Neural cell (in vitro differentiated cells): ENCODE measurements around the gene MAP1LC3B2. TPM values are rescaled to one million over a fixed set of nuclear protein-coding genes. Genes with fewer than 3 reads are reported as not detected.

Experiments
- H2AFZ ChIP-seq: fragments of 200-600, 300-800 bp; sonication (generic), shearing (Covaris generic); 2 replicates; pipeline ENCODE4 v1.6.0; 2014; ENCODE audit warnings: low read depth, mild to moderate bottlenecking, antibody characterized with exemption, low read length, moderate library complexity
- H3F3A ChIP-seq: fragments of 200-600 bp; shearing (Covaris generic); 2 replicates; pipeline ENCODE4 v1.6.1; 2016; ENCODE audit warnings: mild to moderate bottlenecking, moderate library complexity, mixed read lengths, antibody characterized with exemption, low read length; ENCODE audit not compliant: insufficient read depth, poor library complexity, severe bottlenecking
- H3K27ac ChIP-seq: fragments of 200-600, 300-800 bp; sonication (generic), shearing (Covaris generic); 2 replicates; pipeline ENCODE4 v1.5.1; 2014; ENCODE audit warnings: mild to moderate bottlenecking, low read length, moderate library complexity
- H3K27me3 ChIP-seq: fragments of 300-800, 200-600 bp; sonication (generic), shearing (Covaris generic); 2 replicates; pipeline ENCODE4 v1.6.0; 2014; ENCODE audit warnings: mild to moderate bottlenecking, low read depth, low read length, moderate library complexity; ENCODE audit not compliant: insufficient read depth
- H3K36me3 ChIP-seq: fragments of 300-800, 200-600 bp; sonication (generic), shearing (Covaris generic); 2 replicates; pipeline ENCODE4 v1.5.1; 2014; ENCODE audit warnings: mild to moderate bottlenecking, antibody characterized with exemption, low read length, moderate library complexity; ENCODE audit not compliant: insufficient read depth
- H3K4me2 ChIP-seq: fragments of 300-800, 200-600 bp; sonication (generic), shearing (Covaris generic); 2 replicates; pipeline ENCODE4 v1.6.0; 2014; ENCODE audit warnings: mild to moderate bottlenecking, low read length
- H3K4me3 ChIP-seq: fragments of 300-800, 200-600 bp; sonication (generic), shearing (Covaris generic); 2 replicates; pipeline ENCODE4 v1.5.1; 2014; ENCODE audit warnings: mild to moderate bottlenecking, low read length, moderate library complexity
- H3K79me2 ChIP-seq: fragments of 200-600 bp; shearing (Covaris generic); replicated peaks from 2 replicates; pipeline ENCODE4 v1.6.0; 2014; ENCODE audit warnings: mild to moderate bottlenecking, low read length, moderate library complexity; ENCODE audit not compliant: insufficient read depth
- H3K9ac ChIP-seq: fragments of 300-800, 200-600 bp; sonication (generic), shearing (Covaris generic); 2 replicates; pipeline ENCODE4 v1.6.1; 2016; ENCODE audit warnings: mild to moderate bottlenecking, low read length, mixed read lengths
- H3K9me2 ChIP-seq: fragments of 200-600 bp; shearing (Covaris generic); 2 replicates; pipeline ENCODE4 v1.6.1; 2016; ENCODE audit warnings: mild to moderate bottlenecking, low read length, mixed read lengths; ENCODE audit not compliant: insufficient read depth
- H3K9me3 ChIP-seq: fragments of 200-600, 300-800 bp; sonication (generic), shearing (Covaris generic); 2 replicates; pipeline ENCODE4 v1.6.1; 2016; ENCODE audit warnings: mild to moderate bottlenecking, mixed run types, low read length, moderate library complexity, mixed read lengths
- H4K20me1 ChIP-seq: fragments of 200-600 bp; shearing (Covaris generic); 2 replicates; pipeline ENCODE4 v1.6.1; 2016; ENCODE audit warnings: mild to moderate bottlenecking, mixed run types; ENCODE audit not compliant: insufficient read depth
- CTCF ChIP-seq: fragments of 450-650 bp; IDR thresholded peaks from 2 replicates; pipeline ENCODE4 v1.5.1; 2014; ENCODE audit warnings: antibody characterized with exemption, mild to moderate bottlenecking, moderate library complexity; ENCODE audit not compliant: poor library complexity, severe bottlenecking
- EP300 ChIP-seq: fragments of 450-650 bp; conservative IDR thresholded peaks from 2 replicates; pipeline ENCODE4 v1.6.1; 2014; ENCODE audit warnings: antibody characterized with exemption, mild to moderate bottlenecking, moderate library complexity; ENCODE audit not compliant: poor library complexity, severe bottlenecking
- EZH2 ChIP-seq: fragments of 200-600, 300-800 bp; shearing (Covaris generic), sonication (generic); IDR thresholded peaks from 2 replicates; pipeline ENCODE4 v1.6.1; 2014; ENCODE audit warnings: antibody characterized with exemption, low read length, borderline replicate concordance, mild to moderate bottlenecking; ENCODE audit not compliant: insufficient read depth, poor library complexity, severe bottlenecking
- MXI1 ChIP-seq: fragments of 450-650 bp; conservative IDR thresholded peaks from 2 replicates; pipeline ENCODE4 v1.6.1; 2014; ENCODE audit warnings: antibody characterized with exemption, mild to moderate bottlenecking; ENCODE audit not compliant: poor library complexity, severe bottlenecking
- POLR2AphosphoS5 ChIP-seq: IDR thresholded peaks from 2 replicates; pipeline ENCODE4 v1.6.1; 2012
- RAD21 ChIP-seq: fragments of 450-650 bp; conservative IDR thresholded peaks from 2 replicates; pipeline ENCODE4 v1.6.1; 2014; ENCODE audit warnings: antibody characterized with exemption, mild to moderate bottlenecking, moderate library complexity
- REST ChIP-seq: IDR thresholded peaks from 2 replicates; pipeline ENCODE4 v1.6.1; 2012; ENCODE audit warnings: borderline replicate concordance
- SMC3 ChIP-seq: fragments of 450-650 bp; conservative IDR thresholded peaks from 2 replicates; pipeline ENCODE4 v1.6.1; 2014; ENCODE audit warnings: antibody characterized with exemption, mild to moderate bottlenecking, moderate library complexity; ENCODE audit not compliant: poor library complexity
- TAF1 ChIP-seq: IDR thresholded peaks from 2 replicates; pipeline ENCODE4 v1.6.1; 2012; ENCODE audit warnings: low read depth
- polyA plus RNA-seq: library from polyadenylated mRNA; depleted of rRNA; stranded (reverse); fragments of >200 nt; gene quantifications from 2 replicates; pipeline ENCODE4 v1.2.3, GENCODE V29; 2014

The MAP1LC3B2 gene
- polyA plus RNA-seq, 1 donor from 2014 or later, result 3.9 TPM

- Histone ChIP-seq H3K27ac (no peak overlapping the region), H3K36me3 (no peaks in the 10 kb centered on the region), H3F3A (no peaks in the 10 kb centered on the region), H3K9me3 (no peaks in the 10 kb centered on the region), H2AFZ (no peak overlapping the region), H3K4me3 (no peak overlapping the region), H3K79me2 (no peaks in the 10 kb centered on the region), H3K9me2 (no peaks in the 10 kb centered on the region), H3K27me3 (no peaks in the 10 kb centered on the region), H4K20me1 (no peaks in the 10 kb centered on the region), H3K4me2 (no peak overlapping the region), H3K9ac (no peak overlapping the region)
- TF ChIP-seq TAF1 (no peak), CTCF (no peak), SMC3 (no peak), EZH2 (no peak), POLR2AphosphoS5 (no peak), MXI1 (no peak), REST (no peak), EP300 (no peak), RAD21 (no peak)
Measured at GRCh38 chr12:116595186-116595585, 36.0 kb downstream of the MAP1LC3B2 start.

DNA sequence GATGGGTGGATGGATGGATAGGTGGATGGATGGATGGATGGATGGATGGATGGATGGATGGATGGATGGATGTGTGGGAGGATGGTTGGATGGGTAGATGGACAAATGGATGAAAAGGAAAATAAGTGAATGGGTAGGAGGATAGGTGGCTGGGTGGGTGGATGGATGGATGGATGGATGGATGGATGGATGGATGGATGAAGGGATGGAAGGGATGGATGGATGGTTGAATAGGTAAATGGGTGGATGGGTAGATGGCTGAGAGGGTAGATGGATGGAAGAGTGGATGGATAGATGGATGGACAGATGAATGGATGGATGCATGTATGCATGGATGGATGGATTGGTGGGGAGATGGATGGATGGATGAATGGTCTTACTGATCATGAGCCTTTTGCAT is 36.5 kb downstream of the MAP1LC3B2 start:
- Histone ChIP-seq H3K27ac (no peak overlapping the region), H3K27me3 (no peaks in the 10 kb centered on the region), H3K9me3 (no peaks in the 10 kb centered on the region), H3K4me2 (no peak overlapping the region), H3K9ac (no peak overlapping the region), H2AFZ (no peak overlapping the region), H3K79me2 (no peaks in the 10 kb centered on the region), H3K4me3 (no peak overlapping the region), H3F3A (no peaks in the 10 kb centered on the region), H3K36me3 (no peaks in the 10 kb centered on the region), H3K9me2 (no peaks in the 10 kb centered on the region), H4K20me1 (no peaks in the 10 kb centered on the region)
- TF ChIP-seq TAF1 (no peak), REST (no peak), EZH2 (no peak), SMC3 (no peak), RAD21 (no peak), POLR2AphosphoS5 (no peak), CTCF (no peak), EP300 (no peak), MXI1 (no peak)
